ENCODE data around the gene CAMK1D. TPM values are rescaled to one million over a fixed set of nuclear protein-coding genes. Genes with fewer than 3 reads are reported as not detected.

The CAMK1D gene
- total RNA-seq, 6 experiments from 2014 or later, result 0.34 to 1.4 (median 0.43) TPM

DNA sequence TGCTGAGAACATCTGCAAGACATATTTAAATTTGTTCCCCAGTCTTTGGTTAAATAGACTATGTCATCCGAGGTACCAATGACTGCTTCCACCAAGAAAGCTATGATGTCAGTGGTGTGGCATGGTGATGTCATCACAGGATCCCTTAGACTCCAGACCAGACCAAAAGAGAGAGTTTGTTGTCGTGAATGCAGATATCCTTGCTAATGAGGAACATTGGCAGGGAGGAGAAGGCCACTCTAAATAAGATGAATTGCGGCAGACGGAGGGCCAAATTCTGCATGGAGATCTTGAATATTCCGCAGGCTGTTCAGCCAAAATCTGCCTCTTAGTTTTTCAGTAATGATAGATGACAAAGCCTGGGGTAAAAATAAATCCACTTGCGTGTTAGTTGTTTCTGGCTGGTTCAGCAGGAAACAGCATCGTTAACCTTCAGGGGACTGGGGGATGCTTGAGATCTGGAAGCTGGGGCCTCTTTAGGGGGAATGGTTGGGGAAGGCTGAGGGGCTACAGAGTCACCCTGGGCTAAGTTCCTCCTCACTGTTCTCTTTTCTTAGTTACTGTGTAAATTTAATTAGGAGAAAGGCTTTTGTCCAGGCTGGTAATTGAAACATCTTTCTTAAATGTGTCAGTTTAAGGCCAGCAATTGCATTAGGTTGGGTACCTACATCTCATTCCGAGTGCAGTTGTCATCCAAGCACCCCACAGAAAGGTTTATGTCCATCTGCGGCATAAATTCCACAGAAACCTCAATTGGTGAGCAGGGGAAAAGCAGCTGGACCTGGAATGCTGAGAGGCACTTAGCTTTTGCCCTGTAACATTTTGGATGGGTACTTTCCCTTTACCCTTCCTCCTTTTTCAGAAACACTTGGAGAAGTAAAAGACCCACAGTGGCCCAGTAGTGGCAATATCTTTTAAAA lies 11.6 kb upstream of the CAMK1D start:
- DNase-seq, result no peak
- Mint-ChIP-seq H3K4me1 (ENCODE audit: low read depth) (peaks cover 18% of the 10 kb centered on the region), H3K4me3 (no peak overlapping the region), H3K27me3 (ENCODE audit: insufficient read depth) (peaks cover 10% of the 10 kb centered on the region), H3K36me3 (ENCODE audit: low read depth) (no peaks in the 10 kb centered on the region), H3K27ac (no peak overlapping the region), H3K9me3 (no peaks in the 10 kb centered on the region)
- TF ChIP-seq, protein P1, sequence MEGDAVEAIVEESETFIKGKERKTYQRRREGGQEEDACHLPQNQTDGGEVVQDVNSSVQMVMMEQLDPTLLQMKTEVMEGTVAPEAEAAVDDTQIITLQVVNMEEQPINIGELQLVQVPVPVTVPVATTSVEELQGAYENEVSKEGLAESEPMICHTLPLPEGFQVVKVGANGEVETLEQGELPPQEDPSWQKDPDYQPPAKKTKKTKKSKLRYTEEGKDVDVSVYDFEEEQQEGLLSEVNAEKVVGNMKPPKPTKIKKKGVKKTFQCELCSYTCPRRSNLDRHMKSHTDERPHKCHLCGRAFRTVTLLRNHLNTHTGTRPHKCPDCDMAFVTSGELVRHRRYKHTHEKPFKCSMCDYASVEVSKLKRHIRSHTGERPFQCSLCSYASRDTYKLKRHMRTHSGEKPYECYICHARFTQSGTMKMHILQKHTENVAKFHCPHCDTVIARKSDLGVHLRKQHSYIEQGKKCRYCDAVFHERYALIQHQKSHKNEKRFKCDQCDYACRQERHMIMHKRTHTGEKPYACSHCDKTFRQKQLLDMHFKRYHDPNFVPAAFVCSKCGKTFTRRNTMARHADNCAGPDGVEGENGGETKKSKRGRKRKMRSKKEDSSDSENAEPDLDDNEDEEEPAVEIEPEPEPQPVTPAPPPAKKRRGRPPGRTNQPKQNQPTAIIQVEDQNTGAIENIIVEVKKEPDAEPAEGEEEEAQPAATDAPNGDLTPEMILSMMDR (IDR thresholded peaks at IDR 0.05), result no peak

DNA sequence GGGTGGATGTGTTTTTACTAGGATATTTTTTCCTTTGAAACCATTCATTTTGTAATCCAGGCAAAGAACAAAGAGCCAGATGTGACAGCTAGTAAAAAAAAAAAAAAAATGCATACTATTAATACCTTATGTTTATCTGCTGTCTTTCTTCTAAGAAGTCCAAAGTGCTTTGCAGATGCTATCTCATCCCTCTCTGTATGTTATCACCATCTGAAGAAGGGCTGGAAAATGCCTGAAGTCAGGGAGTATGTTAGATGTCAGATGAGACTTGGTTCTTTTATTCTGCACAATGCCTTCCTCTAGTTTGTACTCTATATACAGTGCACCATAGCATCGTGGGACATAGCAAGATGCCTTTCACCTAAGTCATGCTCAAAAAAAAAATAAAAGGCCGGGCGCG lies 10.4 kb upstream of the CAMK1D start:
- TF ChIP-seq, protein P1 (IDR thresholded peaks at IDR 0.05), result no peak
- H3K4me3 Mint-ChIP-seq, result no peak overlapping the region
- H3K9me3 Mint-ChIP-seq, result no peaks in the 10 kb centered on the region
- peaks cover 9% of the 10 kb centered on the region for H3K27me3 Mint-ChIP-seq (ENCODE audit: insufficient read depth)
- H3K36me3 Mint-ChIP-seq (ENCODE audit: low read depth), result no peaks in the 10 kb centered on the region
- no peak for DNase-seq
- H3K27ac Mint-ChIP-seq, result no peak overlapping the region
- peaks cover 5% of the 10 kb centered on the region for H3K4me1 Mint-ChIP-seq (ENCODE audit: low read depth)

DNA sequence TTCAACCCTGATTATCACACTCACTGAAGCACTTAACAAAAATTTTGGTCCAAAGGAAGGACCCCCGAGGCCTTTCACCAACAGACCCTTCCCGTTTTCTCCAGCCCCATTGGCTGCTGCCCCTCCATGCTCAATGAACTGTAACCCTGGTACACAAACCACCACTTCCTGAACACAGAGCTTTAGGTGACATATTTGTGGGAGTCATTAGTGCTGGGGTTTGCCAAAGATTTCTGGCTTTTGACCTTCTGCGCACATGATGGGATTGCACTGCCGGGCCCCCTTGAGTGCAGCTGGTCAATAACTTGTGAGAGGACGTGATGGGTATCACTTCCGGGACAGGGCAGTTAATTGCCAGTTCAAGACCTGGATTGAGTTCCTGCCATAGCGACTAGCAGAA lies 9.0 kb upstream of the CAMK1D start:
- no peak for DNase-seq
- Mint-ChIP-seq H3K9me3 (no peaks in the 10 kb centered on the region), H3K27ac (no peak overlapping the region), H3K36me3 (ENCODE audit: low read depth) (no peaks in the 10 kb centered on the region), H3K27me3 (ENCODE audit: insufficient read depth) (peaks cover 8% of the 10 kb centered on the region), H3K4me3 (no peak overlapping the region), H3K4me1 (ENCODE audit: low read depth) (no peaks in the 10 kb centered on the region)
- TF ChIP-seq, protein P1 (IDR thresholded peaks at IDR 0.05), result no peak

DNA sequence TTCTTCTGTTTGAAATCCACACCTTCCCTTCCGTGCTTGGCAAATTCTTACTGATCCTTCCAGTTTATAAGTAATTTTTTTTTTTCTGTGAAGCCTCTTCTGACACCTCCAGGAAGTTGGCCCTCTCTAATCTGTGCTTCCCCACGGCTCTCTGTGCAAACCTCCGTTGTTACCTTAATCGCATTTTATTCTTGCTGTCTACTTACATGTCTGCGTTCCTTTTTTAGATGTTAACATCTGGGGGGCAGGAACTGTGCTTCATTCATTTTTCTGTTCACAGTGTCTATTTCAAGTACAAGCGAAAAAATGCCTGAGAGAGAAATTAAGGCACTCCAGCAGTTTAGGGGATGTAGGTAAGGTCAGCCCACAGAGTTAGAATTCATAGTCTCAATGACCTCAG lies 8.4 kb upstream of the CAMK1D start:
- no peaks in the 10 kb centered on the region for H3K36me3 Mint-ChIP-seq (ENCODE audit: low read depth)
- H3K9me3 Mint-ChIP-seq, result no peaks in the 10 kb centered on the region
- TF ChIP-seq, protein P1 (IDR thresholded peaks at IDR 0.05), result no peak
- H3K27me3 Mint-ChIP-seq (ENCODE audit: insufficient read depth), result peaks cover 8% of the 10 kb centered on the region
- H3K27ac Mint-ChIP-seq, result no peak overlapping the region
- H3K4me1 Mint-ChIP-seq (ENCODE audit: low read depth), result no peaks in the 10 kb centered on the region
- no peak for DNase-seq
- no peak overlapping the region for H3K4me3 Mint-ChIP-seq

DNA sequence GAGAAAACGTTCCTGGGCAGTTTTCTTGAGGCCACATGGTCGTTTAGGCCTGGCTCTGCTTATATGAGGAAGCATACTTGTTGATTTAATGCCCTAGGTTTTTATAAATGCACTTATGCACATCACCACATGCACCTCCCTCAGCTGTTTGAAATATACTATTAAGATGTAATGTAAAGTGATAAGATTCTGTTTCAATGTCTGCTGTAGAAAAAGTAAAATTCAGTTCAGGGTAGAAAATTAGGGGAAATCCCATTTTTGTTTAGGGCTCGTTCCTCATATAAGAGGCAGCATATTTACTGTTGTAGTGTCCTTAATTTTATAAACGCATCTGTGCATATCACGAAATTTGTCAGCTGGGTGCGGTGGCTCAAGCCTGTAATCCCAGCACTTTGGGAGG lies 7.8 kb upstream of the CAMK1D start:
- no peak for DNase-seq
- no peaks in the 10 kb centered on the region for H3K4me1 Mint-ChIP-seq (ENCODE audit: low read depth)

More for the DNA sequence above, 7.8 kb upstream of the CAMK1D start:
- TF ChIP-seq, protein P1 (IDR thresholded peaks at IDR 0.05), result no peak
- Mint-ChIP-seq H3K36me3 (ENCODE audit: low read depth) (no peaks in the 10 kb centered on the region), H3K27me3 (ENCODE audit: insufficient read depth) (peaks cover 8% of the 10 kb centered on the region), H3K4me3 (no peak overlapping the region), H3K27ac (no peak overlapping the region), H3K9me3 (no peaks in the 10 kb centered on the region)
